Mesothelial cell of epicardium (in vitro differentiated cells): ENCODE measurements around the gene KLF2. TPM values are rescaled to one million over a fixed set of nuclear protein-coding genes. Genes with fewer than 3 reads are reported as not detected.
"Not testable (repeated sequence)": the region's sequence is repeated elsewhere in the genome, so short reads cannot be mapped to it uniquely, and the experiment has no call there.

ENCODE experiments used
- DNase-seq, 2 experiments: peaks; one replicate each; pipeline ENCODE4 v3.0.0; 2021; ENCODE audit warnings: low spot score in 2 of 2; ENCODE audit not compliant: unreplicated experiment in 2 of 2
- H3K27ac Mint-ChIP-seq: 2 replicates; pipeline ENCODE4 v1.8.0; 2021; ENCODE audit warnings: mixed read lengths
- H3K27me3 Mint-ChIP-seq: 2 replicates; pipeline ENCODE4 v1.8.0; 2021; ENCODE audit warnings: low read depth, mixed read lengths
- H3K36me3 Mint-ChIP-seq: 2 replicates; pipeline ENCODE4 v1.8.0; 2021; ENCODE audit warnings: mixed read lengths
- H3K4me1 Mint-ChIP-seq: 2 replicates; pipeline ENCODE4 v1.8.0; 2021; ENCODE audit warnings: mixed read lengths
- H3K4me3 Mint-ChIP-seq: 2 replicates; pipeline ENCODE4 v1.8.0; 2021; ENCODE audit warnings: mild to moderate bottlenecking, moderate library complexity, mixed read lengths
- H3K9me3 Mint-ChIP-seq: 2 replicates; pipeline ENCODE4 v1.8.0; 2021; ENCODE audit warnings: mixed read lengths
- total RNA-seq: library from RNA; stranded (reverse); gene quantifications from 3 replicates; pipeline ENCODE4 v1.2.1, GENCODE V29; 2021
- TF ChIP-seq, protein P1 (sequence below): fragments of 200-600 bp; sonication (generic); IDR thresholded peaks from one replicate; pipeline ENCODE4 v1.5.0; 2021; ENCODE audit warnings: antibody characterized with exemption; ENCODE audit not compliant: unreplicated experiment

Gene KLF2
- total RNA-seq, 1 donor from 2014 or later, result 12.3 TPM

DNA sequence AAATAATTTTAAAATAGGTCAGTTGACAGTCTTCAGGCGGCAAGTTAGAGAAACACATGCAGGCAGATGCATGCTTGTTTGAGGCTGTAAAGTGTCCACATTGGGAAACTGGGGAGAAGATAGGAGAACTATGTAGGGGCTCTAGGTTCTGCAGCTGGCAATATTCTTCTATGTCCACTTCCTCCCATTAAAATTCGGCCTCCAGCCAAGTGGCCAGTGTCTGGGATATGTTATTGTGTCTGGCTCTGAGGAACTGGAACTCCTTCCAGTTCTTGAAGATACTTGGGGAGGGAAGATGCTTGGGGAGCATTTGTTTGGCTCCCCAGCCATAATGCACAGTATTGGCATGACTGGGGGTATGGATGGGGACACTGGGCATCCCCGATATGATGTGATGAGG lies 20.9 kb upstream of the KLF2 start:
- Mint-ChIP-seq H3K27me3 (no peaks in the 10 kb centered on the region), H3K9me3 (no peaks in the 10 kb centered on the region), H3K4me3 (no peak overlapping the region), H3K27ac (no peak overlapping the region), H3K4me1 (peaks cover 2% of the 10 kb centered on the region), H3K36me3 (no peaks in the 10 kb centered on the region)
- no peak for DNase-seq
- TF ChIP-seq, protein P1, sequence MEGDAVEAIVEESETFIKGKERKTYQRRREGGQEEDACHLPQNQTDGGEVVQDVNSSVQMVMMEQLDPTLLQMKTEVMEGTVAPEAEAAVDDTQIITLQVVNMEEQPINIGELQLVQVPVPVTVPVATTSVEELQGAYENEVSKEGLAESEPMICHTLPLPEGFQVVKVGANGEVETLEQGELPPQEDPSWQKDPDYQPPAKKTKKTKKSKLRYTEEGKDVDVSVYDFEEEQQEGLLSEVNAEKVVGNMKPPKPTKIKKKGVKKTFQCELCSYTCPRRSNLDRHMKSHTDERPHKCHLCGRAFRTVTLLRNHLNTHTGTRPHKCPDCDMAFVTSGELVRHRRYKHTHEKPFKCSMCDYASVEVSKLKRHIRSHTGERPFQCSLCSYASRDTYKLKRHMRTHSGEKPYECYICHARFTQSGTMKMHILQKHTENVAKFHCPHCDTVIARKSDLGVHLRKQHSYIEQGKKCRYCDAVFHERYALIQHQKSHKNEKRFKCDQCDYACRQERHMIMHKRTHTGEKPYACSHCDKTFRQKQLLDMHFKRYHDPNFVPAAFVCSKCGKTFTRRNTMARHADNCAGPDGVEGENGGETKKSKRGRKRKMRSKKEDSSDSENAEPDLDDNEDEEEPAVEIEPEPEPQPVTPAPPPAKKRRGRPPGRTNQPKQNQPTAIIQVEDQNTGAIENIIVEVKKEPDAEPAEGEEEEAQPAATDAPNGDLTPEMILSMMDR, result no peak

DNA sequence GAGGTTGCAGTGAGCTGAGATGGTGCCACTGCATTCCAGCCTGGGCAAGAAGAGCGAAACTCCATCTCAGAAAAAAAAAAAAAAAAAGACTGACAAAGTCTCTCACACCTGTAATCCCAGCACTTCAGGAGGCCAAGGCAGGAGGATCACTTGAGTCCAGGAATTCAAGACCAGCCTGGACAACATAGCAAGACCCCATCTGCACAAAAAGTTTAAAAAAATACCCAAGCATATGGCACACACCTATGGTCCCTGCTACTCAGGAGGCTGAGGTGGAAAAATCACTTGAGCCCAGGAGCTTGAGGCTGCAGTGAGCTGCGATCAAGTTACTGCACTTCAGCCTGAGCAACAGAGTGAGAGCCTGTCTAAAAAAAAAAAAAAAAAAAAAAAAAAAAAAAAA lies 20.1 kb upstream of the KLF2 start:
- not testable (repeated sequence) for H3K27me3 Mint-ChIP-seq, DNase-seq, H3K36me3 Mint-ChIP-seq, H3K9me3 Mint-ChIP-seq, H3K4me1 Mint-ChIP-seq, H3K27ac Mint-ChIP-seq, H3K4me3 Mint-ChIP-seq

DNA sequence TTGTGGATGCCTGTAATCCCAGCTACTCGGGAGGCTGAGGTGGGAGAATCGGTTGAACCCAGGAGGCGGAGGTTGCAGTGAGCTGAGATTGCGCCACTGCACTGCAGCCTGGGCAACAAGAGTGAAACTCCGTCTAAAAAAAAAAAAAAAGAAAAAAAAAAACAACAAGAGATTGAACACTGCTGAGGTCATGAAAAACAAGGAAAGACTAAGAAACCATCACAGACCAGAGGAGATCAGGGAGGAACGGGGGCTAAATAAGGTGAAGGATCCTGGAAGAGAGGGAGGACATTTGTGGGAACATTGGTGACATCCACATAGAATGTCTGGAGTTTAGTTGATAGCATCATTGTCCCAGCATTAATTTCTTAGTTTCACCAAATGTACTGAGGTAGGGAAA lies 19.6 kb upstream of the KLF2 start:
- not testable (repeated sequence) for H3K27ac Mint-ChIP-seq, H3K4me3 Mint-ChIP-seq, H3K36me3 Mint-ChIP-seq, H3K27me3 Mint-ChIP-seq, H3K9me3 Mint-ChIP-seq, H3K4me1 Mint-ChIP-seq, DNase-seq

DNA sequence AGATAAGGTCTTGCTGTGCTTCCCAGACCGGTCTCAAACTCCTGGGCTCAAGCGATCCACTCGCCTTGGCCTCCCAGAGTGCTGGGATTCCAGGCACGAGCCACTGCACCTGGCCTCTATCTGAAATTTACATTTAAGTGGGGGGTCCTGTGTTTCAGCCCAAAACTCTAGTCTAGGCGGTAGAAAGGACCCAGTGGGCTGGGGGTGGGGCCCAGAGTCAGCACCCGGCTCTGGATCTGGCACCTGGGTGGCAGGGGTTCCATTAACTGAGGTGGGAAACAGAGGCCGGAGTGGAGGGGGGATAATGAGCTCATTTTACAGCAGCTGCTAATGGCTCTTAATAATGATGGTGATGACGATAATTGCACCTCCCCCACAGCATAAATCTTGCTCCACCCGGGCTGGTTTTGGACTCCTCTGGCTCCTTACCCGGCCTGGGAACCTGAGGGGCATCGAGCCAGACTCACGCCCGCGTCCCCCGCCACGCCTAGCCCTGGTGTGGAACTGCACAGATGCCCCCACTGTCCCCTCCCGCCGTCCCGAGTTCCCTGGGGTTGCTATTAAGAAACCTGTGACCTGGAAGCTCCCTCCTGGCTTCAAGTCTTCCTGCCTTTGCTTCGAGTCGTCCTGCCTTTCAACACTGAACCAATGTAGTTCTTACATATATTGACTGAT lies 17.8 kb upstream of the KLF2 start:
- Mint-ChIP-seq H3K4me1 (peaks cover 2% of the 10 kb centered on the region), H3K36me3 (no peaks in the 10 kb centered on the region), H3K27ac (no peak overlapping the region), H3K4me3 (no peak overlapping the region), H3K27me3 (no peaks in the 10 kb centered on the region), H3K9me3 (no peaks in the 10 kb centered on the region)
- TF ChIP-seq, protein P1, result no peak
- DNase-seq, result no peak

DNA sequence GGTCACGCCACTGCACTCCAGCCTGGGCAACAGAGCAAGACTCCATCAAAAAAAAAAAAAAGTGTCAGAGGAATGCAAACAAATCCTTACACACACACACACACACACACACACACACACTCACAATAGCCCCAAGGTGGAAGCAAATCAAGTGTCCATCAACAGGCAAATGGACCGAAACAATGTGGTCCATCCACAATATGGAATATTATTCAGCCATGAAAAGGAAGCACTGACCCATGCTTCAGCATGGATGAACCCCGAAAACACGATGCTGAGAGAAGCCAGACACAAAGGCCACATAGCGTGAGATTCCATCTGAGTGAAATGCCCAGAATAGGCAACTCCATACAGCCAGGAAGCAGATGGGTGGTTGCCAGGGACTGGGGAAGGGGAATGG lies 16.5 kb upstream of the KLF2 start:
- H3K9me3 Mint-ChIP-seq, result no peaks in the 10 kb centered on the region
- H3K36me3 Mint-ChIP-seq, result no peaks in the 10 kb centered on the region
- no peak for DNase-seq
- H3K4me3 Mint-ChIP-seq, result no peak overlapping the region
- peaks cover 2% of the 10 kb centered on the region for H3K27me3 Mint-ChIP-seq
- H3K4me1 Mint-ChIP-seq, result peaks cover 2% of the 10 kb centered on the region
- TF ChIP-seq, protein P1, result no peak
- H3K27ac Mint-ChIP-seq, result no peak overlapping the region

DNA sequence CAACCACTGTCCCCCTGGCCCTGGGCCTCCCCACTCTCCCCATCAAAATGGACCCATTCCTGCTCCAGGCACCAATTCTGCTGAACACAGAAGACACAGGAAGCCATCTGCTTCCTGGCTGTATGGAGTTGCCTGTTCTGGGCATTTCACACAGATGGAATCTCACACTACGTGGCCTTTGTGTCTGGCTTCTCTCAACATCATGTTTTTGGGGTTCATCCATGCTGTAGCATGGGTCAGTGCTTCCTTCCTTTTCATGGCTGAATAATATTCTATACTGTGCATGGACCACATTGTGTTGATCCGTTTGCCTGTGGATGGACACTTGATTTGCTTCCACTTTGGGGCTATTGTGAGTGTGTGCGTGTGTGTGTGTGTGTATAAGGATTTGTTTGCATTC lies 15.0 kb upstream of the KLF2 start:
- Mint-ChIP-seq H3K27me3 (peaks cover 2% of the 10 kb centered on the region), H3K27ac (no peak overlapping the region), H3K36me3 (no peaks in the 10 kb centered on the region), H3K4me3 (no peak overlapping the region), H3K9me3 (no peaks in the 10 kb centered on the region), H3K4me1 (peaks cover 2% of the 10 kb centered on the region)
- TF ChIP-seq, protein P1, result no peak
- no peak for DNase-seq
